GM19463 (cell line): ENCODE data around the gene TTLL5.
"Not testable (repeated sequence)": the region's sequence is repeated elsewhere in the genome, so short reads cannot be mapped to it uniquely, and the experiment has no call there.

Source experiments
- ATAC-seq: cut with Tn5 transposase; IDR thresholded peaks from one replicate; pipeline ENCODE4 v1.9.1; 2021; ENCODE audit warnings: mild to moderate bottlenecking, moderate library complexity; ENCODE audit not compliant: unreplicated experiment

The TTLL5 gene

DNA sequence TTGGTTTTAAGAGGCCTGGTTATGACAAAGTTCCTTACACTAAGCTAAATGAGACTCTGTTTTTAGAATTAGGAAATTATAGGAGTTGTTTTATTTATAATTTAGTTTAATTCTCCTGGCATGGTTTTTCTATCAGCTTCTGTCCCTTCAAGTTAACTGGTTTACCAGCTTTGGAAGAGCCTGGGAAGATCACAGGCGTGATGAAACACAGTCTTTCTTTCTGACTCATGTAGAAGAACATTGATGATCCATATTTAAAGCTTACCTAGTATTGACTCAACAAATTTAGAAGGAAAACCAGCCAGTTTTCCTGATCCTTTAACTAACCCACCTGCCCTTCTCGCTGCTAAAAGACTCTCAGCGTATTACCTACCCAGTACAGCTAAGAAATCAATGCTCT is 165.6 kb downstream of the TTLL5 start:
- no peak for ATAC-seq

DNA sequence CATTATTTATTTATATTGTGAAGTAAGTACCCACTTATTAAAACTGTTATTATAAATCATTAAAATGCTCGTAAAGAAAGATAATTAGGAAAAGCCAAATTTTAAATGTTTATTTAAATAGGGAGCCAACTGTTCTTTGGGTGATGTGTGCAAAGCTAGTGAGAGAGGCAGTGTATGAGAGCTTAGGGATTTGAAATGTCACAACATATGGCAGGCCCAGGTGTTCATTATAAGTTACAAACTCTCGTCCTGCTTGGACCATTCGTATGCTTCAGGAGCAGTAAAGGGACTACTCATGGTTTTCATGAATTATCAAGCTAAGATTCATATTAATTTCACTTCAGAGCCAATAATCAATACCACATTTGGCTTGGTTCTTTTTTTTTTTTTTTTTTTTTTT is 166.3 kb downstream of the TTLL5 start:
- ATAC-seq = no peak

- no peak for ATAC-seq
These were observed 168.3 kb downstream of the TTLL5 start for GRCh38 chr14:75829316-75829715.

DNA sequence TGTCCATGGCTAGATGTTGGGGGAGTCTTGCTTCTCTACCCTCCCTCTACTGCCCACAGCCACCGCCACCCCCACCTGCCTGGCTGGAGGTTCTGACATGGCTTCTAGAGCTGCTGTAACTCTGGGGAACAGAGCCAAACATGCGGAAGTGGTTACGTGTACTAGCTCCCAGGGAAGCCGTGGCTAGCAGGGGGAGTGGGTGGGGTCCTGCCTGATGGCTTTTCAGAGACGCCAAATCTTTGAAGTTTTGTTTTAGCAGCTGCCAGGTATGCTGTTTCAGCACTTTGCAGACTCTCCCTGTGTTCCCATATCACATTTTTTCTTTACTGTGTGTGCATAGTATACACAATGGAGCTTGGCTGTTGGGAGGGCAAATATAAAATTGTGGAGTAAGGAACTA is 170.4 kb downstream of the TTLL5 start:
- no peak for ATAC-seq

DNA sequence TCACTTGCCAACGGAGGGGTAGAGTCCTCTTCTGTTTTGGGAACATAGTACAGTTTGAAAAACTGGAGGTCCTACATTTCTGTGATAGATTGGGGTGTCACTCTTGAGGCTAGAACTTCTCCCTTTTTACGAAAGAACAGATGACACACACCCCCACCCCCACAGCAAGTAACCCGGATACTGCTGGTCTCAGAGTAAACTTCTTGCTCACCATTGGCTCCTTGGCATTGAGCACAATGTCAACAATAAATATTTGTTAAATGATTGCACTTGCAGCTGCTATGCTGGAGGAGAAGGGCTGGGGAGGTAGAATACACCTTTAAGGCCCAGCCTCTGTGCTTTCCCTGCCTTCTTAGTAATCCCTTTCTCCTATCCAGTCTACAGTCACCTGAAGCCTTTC is 170.9 kb downstream of the TTLL5 start:
- no peak for ATAC-seq

DNA sequence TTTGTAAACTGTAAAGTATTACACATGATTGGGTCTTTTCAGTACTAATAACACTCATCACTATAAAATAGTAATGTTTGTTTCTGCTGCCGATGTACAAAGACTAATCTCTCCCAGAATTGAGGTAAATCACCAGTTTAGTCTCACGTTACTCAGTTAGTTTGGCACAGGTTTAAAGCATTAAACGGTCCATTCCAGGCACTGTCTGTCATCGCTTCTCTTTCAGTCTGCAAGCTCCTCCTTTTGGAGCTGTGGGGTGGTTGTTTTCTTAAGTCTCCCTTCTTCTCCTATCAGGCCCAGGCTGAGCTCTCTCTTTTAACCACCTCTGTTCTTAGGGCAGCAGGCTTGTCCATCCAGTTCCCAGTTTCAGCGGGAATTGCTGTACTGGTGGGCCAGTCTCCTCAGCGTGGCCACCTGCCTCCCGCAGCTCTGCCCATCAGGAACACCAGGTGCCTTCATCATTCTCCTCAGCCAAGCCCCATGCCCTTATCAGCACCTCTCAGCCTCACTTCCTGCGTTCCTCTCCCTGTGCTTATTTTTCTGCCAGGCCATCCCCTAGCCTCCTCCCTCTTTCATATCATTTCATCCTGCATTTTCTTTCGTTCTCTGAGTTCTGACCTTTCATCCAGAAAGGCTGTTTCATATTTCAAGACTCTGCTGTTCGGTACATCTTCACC is 171.7 kb downstream of the TTLL5 start:
- ATAC-seq = no peak

DNA sequence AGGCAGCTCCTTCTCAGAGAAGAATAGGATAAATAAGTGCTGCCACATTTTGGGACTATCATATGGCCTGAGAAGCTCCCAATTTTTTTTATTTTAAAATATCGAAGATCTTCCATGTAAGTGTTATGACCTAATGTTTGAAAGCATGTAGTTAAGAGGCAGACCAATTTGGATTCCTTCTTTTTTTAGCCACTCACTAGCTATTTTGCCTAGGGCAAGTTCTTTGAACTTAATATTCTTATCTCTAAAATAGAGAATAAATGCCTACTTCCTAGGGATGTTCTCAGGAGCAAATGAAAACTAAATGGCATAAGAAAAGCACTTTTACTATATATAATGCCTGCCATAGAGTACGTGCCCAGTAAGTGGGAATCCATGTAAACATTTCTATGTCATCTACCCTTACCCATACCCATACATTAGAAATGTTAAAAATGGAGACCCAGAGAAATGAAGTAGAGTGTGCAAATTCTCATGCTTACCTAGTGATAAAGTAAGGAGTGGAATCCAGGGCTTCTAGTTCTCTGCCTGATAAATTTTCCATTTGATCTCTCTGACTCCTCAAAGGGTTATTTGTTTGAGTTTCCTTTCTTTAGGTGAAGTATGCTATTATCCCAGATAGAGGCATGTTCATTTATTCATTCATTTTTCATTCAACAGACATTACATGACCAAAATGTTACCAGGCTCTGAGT is 172.4 kb downstream of the TTLL5 start:
- ATAC-seq = no peak

DNA sequence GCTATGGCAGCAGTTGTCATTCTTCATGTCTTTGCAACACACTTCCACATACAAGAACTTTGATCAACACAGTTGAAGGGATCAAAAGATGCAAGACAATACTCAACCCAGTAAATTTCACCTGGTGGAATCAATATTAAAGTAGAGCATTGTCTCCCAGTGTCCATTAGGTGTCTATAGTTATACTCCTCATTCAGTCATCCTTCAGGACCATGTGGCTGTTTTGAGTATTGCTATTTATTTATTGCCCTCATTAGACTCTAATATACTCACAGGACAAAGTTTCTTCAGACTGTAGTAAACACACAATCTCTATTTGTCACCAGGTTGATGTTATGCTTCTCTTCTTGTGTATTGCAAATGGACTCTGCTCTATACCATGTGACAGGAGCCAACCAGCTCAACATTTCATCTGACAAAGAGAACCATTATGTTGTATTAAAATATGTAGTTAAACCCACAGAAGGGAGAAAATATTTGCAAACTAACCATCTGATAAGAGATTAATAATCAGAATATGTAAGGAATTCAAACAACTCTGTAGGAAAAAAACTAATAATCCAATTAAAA is 174.2 kb downstream of the TTLL5 start:
- no peak for ATAC-seq

DNA sequence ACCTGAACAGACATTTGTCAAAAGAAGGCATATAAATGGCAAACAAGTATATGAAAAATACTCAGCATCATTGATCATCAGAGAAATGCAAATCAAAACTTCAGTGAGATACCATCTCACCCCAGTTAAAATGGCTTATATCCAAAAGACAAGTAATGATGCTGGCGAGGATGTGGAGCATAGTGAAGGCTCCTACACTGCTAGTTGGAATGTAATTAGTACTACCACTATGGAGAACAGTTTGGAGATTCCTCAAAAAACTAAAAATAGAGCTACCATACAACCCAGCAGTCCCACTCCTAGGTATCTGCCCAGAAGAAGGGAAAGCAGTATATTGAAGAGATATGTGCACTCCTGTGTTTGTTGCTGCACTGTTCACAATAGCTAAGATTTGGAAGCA is 174.7 kb downstream of the TTLL5 start:
- ATAC-seq = no peak

GRCh38 chr14:75837151-75837787 is 176.2 kb downstream of the TTLL5 start:
- no peak for ATAC-seq

GRCh38 chr14:75840911-75841310 is 179.9 kb downstream of the TTLL5 start:
- ATAC-seq = no peak

DNA sequence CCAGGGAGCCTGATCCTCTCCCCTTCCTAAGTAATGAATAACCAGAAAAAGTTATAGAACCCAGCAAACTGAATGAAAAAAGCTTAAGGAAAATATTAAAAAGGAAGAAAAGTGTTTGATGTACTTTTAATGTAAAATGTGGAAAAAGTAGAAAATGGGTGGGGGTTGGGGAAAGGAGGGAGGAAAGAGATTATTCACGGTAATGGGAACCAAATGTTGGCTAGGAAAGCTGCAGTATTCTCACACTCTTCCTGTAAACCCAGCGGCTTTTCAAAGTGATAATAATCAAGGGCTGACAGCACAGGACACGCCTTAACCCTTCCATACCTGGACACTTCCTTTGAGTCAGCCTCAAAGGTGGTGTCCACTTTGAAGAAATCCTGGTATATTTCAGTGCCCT is 181.5 kb downstream of the TTLL5 start:
- no peak for ATAC-seq

- ATAC-seq = no peak
These were observed 183.4 kb downstream of the TTLL5 start for GRCh38 chr14:75844486-75844885.

- no peak for ATAC-seq
These were observed 184.2 kb downstream of the TTLL5 start for GRCh38 chr14:75845136-75845804.

GRCh38 chr14:75846694-75847093 is 185.6 kb downstream of the TTLL5 start:
- ATAC-seq = not testable (repeated sequence)

- no peak for ATAC-seq
These were observed 186.5 kb downstream of the TTLL5 start for GRCh38 chr14:75847584-75847983.

- ATAC-seq = no peak
These were observed 187.3 kb downstream of the TTLL5 start for GRCh38 chr14:75848167-75848913.

GRCh38 chr14:75849300-75849895 is 188.4 kb downstream of the TTLL5 start:
- no peak for ATAC-seq

- no peak for ATAC-seq
These were observed 190.5 kb downstream of the TTLL5 start for GRCh38 chr14:75851574-75851866.

DNA sequence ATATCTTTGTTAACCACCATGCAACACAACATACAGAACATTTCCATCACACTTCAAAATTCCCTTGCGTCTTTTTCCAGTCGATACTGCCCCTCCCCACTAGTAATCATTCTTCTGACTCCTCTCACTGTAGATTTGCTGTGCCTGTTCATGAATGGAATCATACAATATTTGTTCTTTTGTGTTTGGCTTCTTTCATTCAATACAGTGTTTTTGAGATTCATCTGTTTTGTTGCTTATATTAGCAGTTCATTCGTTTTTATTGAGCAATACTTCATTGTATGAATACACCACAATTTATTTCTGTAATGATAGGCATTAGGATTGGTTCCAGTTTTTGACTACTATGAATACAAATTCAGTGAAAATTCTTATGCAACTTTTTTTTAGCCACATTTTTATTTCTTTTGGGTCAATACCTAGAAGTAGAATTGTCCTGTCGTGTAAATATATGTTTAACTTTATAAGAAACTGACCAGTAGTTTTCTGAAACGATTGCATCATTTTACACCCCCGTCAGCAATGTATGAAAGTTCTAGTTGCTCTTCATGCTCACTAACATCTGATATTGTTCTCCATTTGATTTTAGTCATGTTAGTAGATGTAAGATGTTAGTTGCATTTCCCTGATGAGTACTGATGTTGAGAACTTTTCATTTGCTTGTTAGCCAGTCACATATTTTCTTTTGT is 193.2 kb downstream of the TTLL5 start:
- no peak for ATAC-seq
